BE2C (cell line): ENCODE results near the gene SLC25A13. TPM values are rescaled to one million over a fixed set of nuclear protein-coding genes. Genes with fewer than 3 reads are reported as not detected.
"Not testable (repeated sequence)": the region's sequence is repeated elsewhere in the genome, so short reads cannot be mapped to it uniquely, and the experiment has no call there.

ENCODE experiments used
- DNase-seq: peaks from one replicate; pipeline ENCODE4 v3.0.0-alpha.2; 2020
- H3K27me3 ChIP-seq: fragments of 250-450 bp; sonication (Bioruptor Pico); 2 replicates; pipeline ENCODE4 v1.5.1; 2020; ENCODE audit warnings: mild to moderate bottlenecking
- H3K36me3 ChIP-seq: fragments of 250-450 bp; sonication (Bioruptor Pico); 2 replicates; pipeline ENCODE4 v1.5.1; 2020; ENCODE audit warnings: mild to moderate bottlenecking
- H3K4me1 ChIP-seq: fragments of 250-450 bp; sonication (Bioruptor Pico); 2 replicates; pipeline ENCODE4 v1.5.1; 2020
- H3K4me3 ChIP-seq: 2 replicates; pipeline ENCODE4 v1.5.1; 2011; ENCODE audit warnings: low read depth, low read length
- H3K9me3 ChIP-seq: fragments of 250-450 bp; sonication (Bioruptor Pico); 2 replicates; pipeline ENCODE4 v1.5.1; 2020
- polyA plus RNA-seq: library from polyadenylated mRNA; unstranded; fragments of >200 nt; gene quantifications from one replicate; pipeline ENCODE4 v1.2.1, GENCODE V29; 2012; ENCODE audit warnings: low read depth, missing spikeins; ENCODE audit not compliant: insufficient read length, insufficient read depth
- TF ChIP-seq, protein P1 (sequence below): IDR thresholded peaks from 2 replicates; pipeline ENCODE4 v1.5.1; 2012; ENCODE audit warnings: mild to moderate bottlenecking, low read depth, low read length

The SLC25A13 gene, protein sequence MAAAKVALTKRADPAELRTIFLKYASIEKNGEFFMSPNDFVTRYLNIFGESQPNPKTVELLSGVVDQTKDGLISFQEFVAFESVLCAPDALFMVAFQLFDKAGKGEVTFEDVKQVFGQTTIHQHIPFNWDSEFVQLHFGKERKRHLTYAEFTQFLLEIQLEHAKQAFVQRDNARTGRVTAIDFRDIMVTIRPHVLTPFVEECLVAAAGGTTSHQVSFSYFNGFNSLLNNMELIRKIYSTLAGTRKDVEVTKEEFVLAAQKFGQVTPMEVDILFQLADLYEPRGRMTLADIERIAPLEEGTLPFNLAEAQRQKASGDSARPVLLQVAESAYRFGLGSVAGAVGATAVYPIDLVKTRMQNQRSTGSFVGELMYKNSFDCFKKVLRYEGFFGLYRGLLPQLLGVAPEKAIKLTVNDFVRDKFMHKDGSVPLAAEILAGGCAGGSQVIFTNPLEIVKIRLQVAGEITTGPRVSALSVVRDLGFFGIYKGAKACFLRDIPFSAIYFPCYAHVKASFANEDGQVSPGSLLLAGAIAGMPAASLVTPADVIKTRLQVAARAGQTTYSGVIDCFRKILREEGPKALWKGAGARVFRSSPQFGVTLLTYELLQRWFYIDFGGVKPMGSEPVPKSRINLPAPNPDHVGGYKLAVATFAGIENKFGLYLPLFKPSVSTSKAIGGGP
- polyA plus RNA-seq = 31.1 TPM

DNA sequence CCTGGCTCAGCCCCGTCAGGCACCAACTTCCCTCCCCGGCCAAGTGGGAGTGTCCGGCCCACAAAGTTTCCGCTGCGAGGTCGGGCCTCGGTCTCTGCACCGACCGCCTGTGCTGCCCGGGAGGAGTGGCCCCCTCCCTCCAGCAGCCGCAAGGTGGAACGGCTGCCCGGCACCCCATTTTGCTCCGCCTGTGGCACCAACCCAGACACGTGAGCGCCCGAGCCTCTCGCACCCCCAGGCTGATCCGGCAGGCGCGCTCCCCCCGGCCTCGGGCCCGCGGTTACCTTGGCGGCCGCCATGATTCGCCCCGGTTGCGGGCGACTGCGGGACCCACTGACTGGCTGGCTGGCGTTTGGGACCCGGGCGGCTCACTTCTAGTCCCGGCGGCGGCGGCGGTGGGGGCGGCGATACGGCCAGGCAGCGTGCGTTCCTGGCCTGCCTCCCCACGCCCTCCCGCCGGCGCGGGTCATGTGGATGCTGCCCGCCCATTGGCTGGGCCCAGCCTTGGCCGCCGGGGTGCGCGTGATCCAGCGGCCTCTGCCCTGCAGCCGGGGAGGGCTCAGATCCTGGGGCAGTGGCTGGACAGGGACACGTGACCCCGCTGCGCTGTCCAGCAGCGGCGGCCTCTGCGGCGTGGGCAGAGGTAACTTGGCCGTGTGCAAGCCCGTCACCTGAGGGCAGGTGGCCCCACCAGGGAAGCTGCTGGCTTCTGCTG, at the start of gene SLC25A13:
SLC25A13 (minus strand) TSS at position 441 of the 715 bp plus-strand sequence; CDS start at position 299, 142 bp downstream.
- peak; percentile 91 for DNase-seq
- H3K4me3 ChIP-seq = peak within 1 kb of the TSS; percentile 81
- TF ChIP-seq, protein P1, sequence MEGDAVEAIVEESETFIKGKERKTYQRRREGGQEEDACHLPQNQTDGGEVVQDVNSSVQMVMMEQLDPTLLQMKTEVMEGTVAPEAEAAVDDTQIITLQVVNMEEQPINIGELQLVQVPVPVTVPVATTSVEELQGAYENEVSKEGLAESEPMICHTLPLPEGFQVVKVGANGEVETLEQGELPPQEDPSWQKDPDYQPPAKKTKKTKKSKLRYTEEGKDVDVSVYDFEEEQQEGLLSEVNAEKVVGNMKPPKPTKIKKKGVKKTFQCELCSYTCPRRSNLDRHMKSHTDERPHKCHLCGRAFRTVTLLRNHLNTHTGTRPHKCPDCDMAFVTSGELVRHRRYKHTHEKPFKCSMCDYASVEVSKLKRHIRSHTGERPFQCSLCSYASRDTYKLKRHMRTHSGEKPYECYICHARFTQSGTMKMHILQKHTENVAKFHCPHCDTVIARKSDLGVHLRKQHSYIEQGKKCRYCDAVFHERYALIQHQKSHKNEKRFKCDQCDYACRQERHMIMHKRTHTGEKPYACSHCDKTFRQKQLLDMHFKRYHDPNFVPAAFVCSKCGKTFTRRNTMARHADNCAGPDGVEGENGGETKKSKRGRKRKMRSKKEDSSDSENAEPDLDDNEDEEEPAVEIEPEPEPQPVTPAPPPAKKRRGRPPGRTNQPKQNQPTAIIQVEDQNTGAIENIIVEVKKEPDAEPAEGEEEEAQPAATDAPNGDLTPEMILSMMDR = no peak
- H3K4me1 ChIP-seq = no peaks in the 10 kb centered on the region
- no peaks in the 10 kb centered on the region for H3K36me3 ChIP-seq
- H3K9me3 ChIP-seq = no peaks in the 10 kb centered on the region
- no peaks in the 10 kb centered on the region for H3K27me3 ChIP-seq

DNA sequence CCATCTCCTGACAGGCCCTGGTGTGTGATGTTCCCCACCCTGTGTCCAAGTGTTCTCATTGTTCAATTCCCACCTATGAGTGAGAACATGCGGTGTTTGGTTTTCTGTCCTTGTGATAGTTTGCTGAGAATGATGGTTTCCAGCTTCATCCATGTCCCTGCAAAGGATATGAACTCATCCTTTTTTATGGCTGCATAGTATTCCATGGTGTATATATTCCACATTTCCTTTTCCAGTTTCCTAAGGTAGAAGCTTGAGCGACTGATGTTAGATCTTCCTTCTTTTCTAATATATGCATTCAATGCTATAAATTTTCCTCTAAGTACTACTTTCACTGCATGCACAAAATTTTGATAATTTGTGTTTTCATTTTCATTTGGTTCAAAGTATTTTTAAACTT, 44.0 kb upstream of the SLC25A13 start:
- H3K27me3 ChIP-seq, H3K4me1 ChIP-seq, H3K36me3 ChIP-seq, H3K4me3 ChIP-seq, H3K9me3 ChIP-seq, DNase-seq: not testable (repeated sequence)

DNA sequence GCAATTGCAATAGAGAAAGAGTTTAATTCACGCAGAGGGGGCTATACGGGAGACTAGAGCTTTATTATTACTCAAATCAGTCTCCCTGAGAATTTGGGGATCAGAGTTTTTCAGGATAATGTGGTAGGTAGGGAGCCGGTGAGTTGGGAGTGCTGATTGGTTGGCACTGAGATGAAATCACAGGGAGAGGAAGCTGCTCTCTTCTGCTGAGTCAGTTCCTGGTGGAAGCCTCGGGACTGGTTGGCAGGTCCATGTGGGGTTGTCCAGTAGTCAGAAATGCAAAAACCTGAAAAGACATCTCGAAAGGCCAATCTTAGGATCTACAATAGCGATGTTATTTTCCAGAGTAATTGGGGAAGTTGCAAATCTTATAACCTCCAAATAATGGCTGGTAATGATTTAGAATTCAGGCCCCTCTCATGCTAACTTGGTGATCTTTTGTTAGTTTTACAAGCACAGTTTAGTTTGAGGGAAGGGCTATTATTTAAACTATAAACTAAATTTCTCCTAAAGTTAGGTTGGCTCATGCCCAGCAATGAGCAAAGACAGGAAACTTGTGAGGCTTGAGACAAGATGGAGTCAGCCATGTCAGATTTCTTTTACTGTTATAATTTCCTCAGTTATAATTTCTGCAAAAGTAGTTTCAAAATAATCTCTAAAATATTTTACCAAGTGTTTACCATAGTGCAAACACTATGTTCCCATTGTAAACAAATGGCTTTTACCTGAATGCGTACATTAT, 39.4 kb upstream of the SLC25A13 start:
- TF ChIP-seq, protein P1 = no peak
- no peak for DNase-seq
- H3K4me1 ChIP-seq = no peaks in the 10 kb centered on the region

DNA sequence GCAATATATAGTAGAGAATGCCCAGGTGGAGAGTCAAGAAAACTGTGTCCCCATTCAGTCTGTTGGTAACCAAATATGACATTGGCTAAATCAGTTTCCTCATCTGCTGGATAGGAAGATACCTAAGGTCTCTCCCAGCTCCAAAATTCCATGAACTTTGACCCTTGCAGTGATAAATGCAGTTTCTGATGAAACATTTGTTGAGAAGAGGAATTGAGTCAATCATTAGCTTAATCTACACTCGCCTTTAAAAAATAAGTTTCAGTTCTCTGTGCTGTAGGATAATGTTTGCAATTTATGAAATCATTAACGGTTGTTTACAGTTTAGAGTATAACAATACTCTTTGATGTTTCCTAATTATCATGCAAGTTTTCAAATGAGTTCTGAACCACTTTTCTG, 38.0 kb upstream of the SLC25A13 start:
- Histone ChIP-seq H3K9me3 (no peaks in the 10 kb centered on the region), H3K4me1 (no peaks in the 10 kb centered on the region), H3K4me3 (no peak overlapping the region), H3K27me3 (no peaks in the 10 kb centered on the region), H3K36me3 (no peaks in the 10 kb centered on the region)
- TF ChIP-seq, protein P1 = no peak
- no peak for DNase-seq

More for the DNA sequence above, 39.4 kb upstream of the SLC25A13 start:
- H3K27me3 ChIP-seq = peaks cover 2% of the 10 kb centered on the region; the same call in 1 of the 2 replicates
- H3K4me3 ChIP-seq = no peak overlapping the region
- H3K9me3 ChIP-seq = no peaks in the 10 kb centered on the region
- no peaks in the 10 kb centered on the region for H3K36me3 ChIP-seq

DNA sequence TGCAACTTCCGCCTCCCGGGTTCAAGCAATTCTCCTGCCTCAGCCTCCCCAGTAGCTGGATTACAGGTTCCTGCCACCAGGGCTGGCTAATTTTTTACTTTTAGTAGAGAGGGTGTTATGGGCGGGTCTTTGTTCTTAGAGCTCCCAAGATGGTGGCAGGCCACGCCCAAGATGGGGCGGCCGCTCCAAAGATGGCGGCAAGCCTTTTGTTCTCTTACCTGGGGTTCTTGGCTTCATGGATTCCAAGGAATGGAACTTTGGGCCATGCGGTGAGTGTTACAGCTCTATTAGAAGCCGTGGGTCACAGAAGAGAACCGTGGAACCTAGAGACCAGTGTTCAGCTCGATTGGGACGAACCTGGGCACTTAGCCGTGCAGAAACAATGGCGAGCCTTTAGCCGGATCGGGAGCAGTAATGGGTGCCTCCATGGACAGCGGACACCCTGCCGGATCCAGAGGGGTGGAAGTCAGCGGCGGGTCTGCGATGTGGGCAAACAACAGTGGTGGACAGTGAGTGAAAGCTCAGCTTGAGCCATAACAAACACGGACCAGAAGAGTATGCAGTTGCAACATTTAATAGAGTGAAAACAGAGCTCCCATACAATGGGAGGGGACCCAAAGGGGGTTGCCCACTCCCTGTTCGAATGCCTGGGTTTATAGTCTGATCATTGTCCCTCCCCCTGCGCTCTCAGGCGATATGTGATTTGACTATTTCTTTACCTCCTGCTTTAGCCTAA, 36.5 kb upstream of the SLC25A13 start:
- H3K36me3 ChIP-seq, H3K4me1 ChIP-seq, H3K9me3 ChIP-seq, DNase-seq, H3K4me3 ChIP-seq, H3K27me3 ChIP-seq: not testable (repeated sequence)

DNA sequence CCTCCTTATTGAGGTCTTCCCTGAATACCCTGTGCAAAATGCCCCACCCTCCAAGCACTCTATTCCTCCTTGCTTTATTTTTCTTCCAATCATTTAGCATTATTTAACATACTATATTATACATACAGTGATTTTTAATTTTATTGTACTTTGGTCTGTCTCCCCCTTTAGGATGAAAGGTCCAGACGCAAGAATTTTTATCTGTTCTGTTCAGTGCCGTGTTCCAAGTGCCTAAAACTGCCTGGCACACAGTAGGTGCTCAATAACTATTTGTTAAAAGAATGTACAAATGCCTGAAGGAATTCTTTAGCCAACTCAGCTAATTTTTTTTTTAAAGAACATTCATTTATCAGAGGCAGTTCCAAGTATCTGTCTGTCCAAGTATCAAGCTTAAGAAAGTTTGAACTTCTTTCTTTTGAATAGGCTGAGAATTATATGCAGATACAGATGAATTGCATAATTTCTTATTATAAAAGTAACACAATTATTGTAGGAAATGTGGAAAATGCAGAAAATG, 34.1 kb upstream of the SLC25A13 start:
- H3K36me3 ChIP-seq = no peaks in the 10 kb centered on the region
- no peak for DNase-seq

More for the DNA sequence above, 34.1 kb upstream of the SLC25A13 start:
- Histone ChIP-seq H3K9me3 (no peaks in the 10 kb centered on the region), H3K27me3 (no peaks in the 10 kb centered on the region; the same call in 1 of the 2 replicates), H3K4me3 (no peak overlapping the region), H3K4me1 (no peaks in the 10 kb centered on the region)
- TF ChIP-seq, protein P1 = no peak
